Lower lobe of right lung (tissue), 2 donors: ENCODE measurements around the gene GATD1. TPM values are rescaled to one million over a fixed set of nuclear protein-coding genes. Genes with fewer than 3 reads are reported as not detected.
A peak's percentile ranks its signal among the peaks of the same experiment; 100 is the strongest.

Experiments
- ATAC-seq, 2 donors: fragments of 200-7000 bp; cut with Tn5 transposase; one replicate each; pipeline ENCODE4 v1.9.1; 2020 to 2022; ENCODE audit warnings: mild to moderate bottlenecking in 2 of 2, moderate library complexity in 2 of 2
- DNase-seq: peaks from one replicate; pipeline ENCODE4 v3.0.0-alpha.2; 2020
- H3K27ac ChIP-seq: fragments of 200-600 bp; one replicate; pipeline ENCODE4 v1.8.0; 2022
- H3K27me3 ChIP-seq: fragments of 200-600 bp; one replicate; pipeline ENCODE4 v1.8.0; 2022; ENCODE audit warnings: low read depth
- H3K36me3 ChIP-seq: fragments of 200-600 bp; one replicate; pipeline ENCODE4 v1.8.0; 2022; ENCODE audit warnings: mild to moderate bottlenecking
- H3K4me1 ChIP-seq: fragments of 200-600 bp; one replicate; pipeline ENCODE4 v1.8.0; 2022
- H3K4me3 ChIP-seq: fragments of 200-600 bp; one replicate; pipeline ENCODE4 v1.8.0; 2022; ENCODE audit warnings: mild to moderate bottlenecking
- H3K9me3 ChIP-seq: fragments of 200-600 bp; one replicate; pipeline ENCODE4 v1.8.0; 2022
- intact Hi-C: fragments of 100-400 bp; cut with DNase I; formaldehyde crosslinking; loops from one replicate; pipeline ENCODE4 v1.11.0; 2022
- long read RNA-seq: library from polyadenylated mRNA; unstranded; transcript quantifications from one replicate; pipeline ENCODE4 v2.0.0, GENCODE V29; 2021
- total RNA-seq: library from RNA; stranded (reverse); fragmentation: NEBNext Ultra II Directional; extraction: Animal tissue kit (Norgen Biotek cat#: 25700); gene quantifications from one replicate; pipeline ENCODE4 v1.2.1, GENCODE V29; 2021
- TF ChIP-seq, protein P1 (sequence below): fragments of 200-600 bp; IDR thresholded peaks from one replicate; pipeline ENCODE4 v1.8.0; 2022; ENCODE audit warnings: antibody characterized with exemption, mild to moderate bottlenecking
- donor health status: DM: no; HTN: yes; CAD: no; lungs with severe emphysema.

The GATD1 gene, protein sequence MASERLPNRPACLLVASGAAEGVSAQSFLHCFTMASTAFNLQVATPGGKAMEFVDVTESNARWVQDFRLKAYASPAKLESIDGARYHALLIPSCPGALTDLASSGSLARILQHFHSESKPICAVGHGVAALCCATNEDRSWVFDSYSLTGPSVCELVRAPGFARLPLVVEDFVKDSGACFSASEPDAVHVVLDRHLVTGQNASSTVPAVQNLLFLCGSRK
- 46.7 TPM for total RNA-seq
- long read RNA-seq, partial matches to known transcripts = 2 of 13 reads
- long read RNA-seq, other reads (novel, unspliced or antisense) = 11 of 13 reads

DNA sequence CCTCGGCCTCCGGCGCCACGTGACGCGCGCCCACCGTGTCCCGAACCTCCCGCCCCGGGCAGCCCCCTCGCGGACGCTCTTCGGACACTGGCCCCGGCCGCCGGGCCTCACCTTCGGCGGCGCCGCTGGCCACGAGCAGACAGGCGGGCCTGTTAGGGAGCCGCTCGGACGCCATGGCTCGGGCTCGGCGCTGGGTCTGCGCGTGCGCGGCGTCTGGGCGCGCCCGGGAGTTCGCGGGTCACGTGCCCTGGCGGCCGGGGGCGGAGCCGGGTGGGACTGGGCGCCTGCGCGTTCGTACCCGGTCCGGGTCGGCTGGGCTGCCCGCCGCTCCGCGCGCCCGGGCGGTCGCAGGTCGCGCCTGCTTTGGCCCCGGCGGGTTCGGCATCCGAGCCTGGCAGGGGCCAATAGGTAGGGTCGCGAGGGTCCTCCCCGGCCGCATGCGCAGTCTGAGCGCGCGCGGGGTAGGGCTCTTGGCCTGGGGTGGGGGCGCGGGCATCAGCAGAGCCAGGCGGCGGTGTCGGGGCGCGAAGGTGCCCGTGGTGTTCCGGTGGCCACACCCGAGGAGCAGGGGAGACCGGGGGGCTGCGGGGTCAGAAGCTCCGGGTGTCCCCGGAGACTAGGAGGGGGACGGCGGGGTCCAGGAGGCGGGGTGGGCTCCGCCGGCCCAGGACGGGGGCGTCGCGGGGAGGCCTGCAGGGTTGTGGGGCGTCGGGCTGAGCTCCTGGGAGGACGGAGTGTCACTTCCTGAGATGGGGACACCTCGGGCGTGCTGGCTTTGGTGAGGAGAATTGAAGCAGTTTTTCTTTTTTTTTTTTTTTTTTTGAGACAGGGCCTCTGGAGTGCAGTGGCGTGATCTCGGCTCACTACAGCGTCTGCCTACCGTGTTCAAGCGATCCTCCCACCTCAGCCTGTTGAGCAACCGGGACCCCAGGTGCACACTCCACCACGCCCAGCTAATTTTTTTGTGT lies at the start of gene GATD1:
Gene GATD1, minus strand, starts transcription at position 200 of the 968 bp plus-strand sequence. Its CDS starts 25 bp downstream, at position 175.
- peaks cover 18% of the 10 kb centered on the region for H3K36me3 ChIP-seq
- TF ChIP-seq, protein P1, sequence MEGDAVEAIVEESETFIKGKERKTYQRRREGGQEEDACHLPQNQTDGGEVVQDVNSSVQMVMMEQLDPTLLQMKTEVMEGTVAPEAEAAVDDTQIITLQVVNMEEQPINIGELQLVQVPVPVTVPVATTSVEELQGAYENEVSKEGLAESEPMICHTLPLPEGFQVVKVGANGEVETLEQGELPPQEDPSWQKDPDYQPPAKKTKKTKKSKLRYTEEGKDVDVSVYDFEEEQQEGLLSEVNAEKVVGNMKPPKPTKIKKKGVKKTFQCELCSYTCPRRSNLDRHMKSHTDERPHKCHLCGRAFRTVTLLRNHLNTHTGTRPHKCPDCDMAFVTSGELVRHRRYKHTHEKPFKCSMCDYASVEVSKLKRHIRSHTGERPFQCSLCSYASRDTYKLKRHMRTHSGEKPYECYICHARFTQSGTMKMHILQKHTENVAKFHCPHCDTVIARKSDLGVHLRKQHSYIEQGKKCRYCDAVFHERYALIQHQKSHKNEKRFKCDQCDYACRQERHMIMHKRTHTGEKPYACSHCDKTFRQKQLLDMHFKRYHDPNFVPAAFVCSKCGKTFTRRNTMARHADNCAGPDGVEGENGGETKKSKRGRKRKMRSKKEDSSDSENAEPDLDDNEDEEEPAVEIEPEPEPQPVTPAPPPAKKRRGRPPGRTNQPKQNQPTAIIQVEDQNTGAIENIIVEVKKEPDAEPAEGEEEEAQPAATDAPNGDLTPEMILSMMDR = no peak
- DNase-seq (peak; percentile 94), ATAC-seq (peak; percentile 94 to 96)
- H3K27ac ChIP-seq = peak within 1 kb of the TSS; percentile 85
- intact Hi-C loops = no loop called here
- peak within 1 kb of the TSS; percentile 79 for H3K4me3 ChIP-seq
- H3K27me3 ChIP-seq = no peaks in the 10 kb centered on the region
- no peaks in the 10 kb centered on the region for H3K9me3 ChIP-seq
- H3K4me1 ChIP-seq = peaks cover 30% of the 10 kb centered on the region

DNA sequence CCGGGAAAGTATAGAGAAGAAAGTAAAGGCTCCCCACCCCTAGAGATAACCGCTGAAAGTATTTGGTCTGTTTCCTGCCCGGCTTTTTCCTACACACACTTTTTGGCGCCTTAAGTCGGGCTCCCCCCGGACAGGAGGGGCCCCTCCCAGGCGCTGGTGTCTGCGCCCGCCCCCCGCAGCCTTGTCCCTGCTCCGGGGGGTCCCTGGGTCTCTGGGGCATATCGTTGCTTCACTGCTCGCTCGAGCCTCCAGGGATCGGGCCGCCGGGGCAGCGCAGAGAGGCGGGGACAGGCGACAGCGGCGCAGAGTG lies 49.5 kb upstream of the GATD1 start:
- H3K4me3 ChIP-seq = peak overlapping the region; percentile 58
- peaks cover 72% of the 10 kb centered on the region for H3K4me1 ChIP-seq
- no peaks in the 10 kb centered on the region for H3K27me3 ChIP-seq
- peak overlapping the region; percentile 86 for H3K27ac ChIP-seq
- intact Hi-C loops = no loop called here
- TF ChIP-seq, protein P1 = no peak
- DNase-seq (no peak), ATAC-seq (no peak)
- peaks cover 39% of the 10 kb centered on the region for H3K36me3 ChIP-seq
- no peaks in the 10 kb centered on the region for H3K9me3 ChIP-seq

DNA sequence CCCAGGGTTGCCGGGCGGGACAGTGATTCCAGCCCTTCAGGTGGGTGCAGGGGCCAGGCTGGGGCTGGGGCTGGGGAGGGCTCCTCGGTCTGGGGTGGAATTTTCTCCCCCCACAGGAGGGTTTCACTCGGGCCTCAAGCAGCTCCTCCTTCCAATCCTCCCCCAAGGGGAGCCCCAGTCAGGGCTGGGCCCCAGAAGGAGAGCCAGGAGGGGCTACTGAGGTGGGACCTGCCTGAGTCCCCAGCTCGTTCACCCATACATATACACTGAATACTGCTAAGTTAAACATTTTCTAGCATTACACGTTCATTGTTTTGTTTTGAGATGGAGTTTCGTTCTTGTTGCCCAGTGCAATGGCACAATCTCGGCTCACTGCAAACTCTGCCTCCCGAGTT lies 48.9 kb upstream of the GATD1 start:
- TF ChIP-seq, protein P1 = no peak
- Histone ChIP-seq H3K36me3 (peaks cover 42% of the 10 kb centered on the region), H3K9me3 (no peaks in the 10 kb centered on the region), H3K27ac (peak overlapping the region; percentile 86), H3K27me3 (no peaks in the 10 kb centered on the region), H3K4me3 (peak overlapping the region; percentile 58), H3K4me1 (peaks cover 72% of the 10 kb centered on the region)
- ATAC-seq (no peak), DNase-seq (no peak)
- intact Hi-C loops = no loop called here

DNA sequence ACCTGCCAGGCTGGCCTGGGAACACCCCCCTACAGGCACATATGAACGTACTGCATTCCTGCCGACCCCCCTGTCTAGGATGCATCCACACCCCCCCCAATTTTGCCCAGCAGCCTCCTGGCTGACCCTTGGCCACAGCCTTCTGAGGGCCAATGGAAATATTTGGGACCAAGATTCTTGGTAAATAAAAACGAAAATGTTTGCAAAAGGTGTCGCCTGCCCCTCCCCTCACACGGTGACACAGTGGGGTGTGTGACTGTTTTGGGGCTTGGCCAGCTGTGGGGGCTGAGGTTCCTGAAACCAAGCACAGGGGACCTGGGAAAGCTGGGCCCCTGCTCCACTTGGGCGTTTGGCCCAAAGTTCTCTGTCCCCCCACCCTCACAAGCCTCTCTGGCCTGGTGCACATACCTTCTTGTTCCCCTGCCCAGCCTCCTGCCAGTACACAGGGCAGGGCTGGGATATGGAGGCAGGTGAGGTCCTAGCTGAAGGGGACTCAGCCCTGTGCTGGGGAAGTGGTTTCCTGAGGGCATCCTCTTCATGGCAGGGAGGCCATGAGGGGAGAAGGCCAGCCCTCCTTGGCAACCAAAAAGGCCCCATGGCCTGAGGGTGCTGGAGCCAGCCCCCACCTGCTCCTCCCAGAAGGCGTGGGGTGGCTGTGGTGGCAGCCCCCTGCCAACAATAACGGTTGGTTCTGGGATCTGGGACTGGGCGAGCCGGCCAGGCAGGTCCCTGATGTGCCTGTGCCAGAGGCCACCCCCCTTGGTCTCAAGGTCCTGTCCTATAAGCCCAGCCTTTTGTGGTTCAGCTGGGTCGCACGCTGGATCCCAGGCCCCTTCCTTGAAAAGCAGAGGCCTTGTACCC lies 48.3 kb upstream of the GATD1 start:
- ATAC-seq = no peak
- Histone ChIP-seq H3K27me3 (no peaks in the 10 kb centered on the region), H3K36me3 (peaks cover 42% of the 10 kb centered on the region), H3K9me3 (no peaks in the 10 kb centered on the region), H3K27ac (peak overlapping the region; percentile 86), H3K4me3 (no peak overlapping the region), H3K4me1 (peaks cover 72% of the 10 kb centered on the region)
- TF ChIP-seq, protein P1 = no peak
- no peak for DNase-seq
- intact Hi-C loops = no loop called here

DNA sequence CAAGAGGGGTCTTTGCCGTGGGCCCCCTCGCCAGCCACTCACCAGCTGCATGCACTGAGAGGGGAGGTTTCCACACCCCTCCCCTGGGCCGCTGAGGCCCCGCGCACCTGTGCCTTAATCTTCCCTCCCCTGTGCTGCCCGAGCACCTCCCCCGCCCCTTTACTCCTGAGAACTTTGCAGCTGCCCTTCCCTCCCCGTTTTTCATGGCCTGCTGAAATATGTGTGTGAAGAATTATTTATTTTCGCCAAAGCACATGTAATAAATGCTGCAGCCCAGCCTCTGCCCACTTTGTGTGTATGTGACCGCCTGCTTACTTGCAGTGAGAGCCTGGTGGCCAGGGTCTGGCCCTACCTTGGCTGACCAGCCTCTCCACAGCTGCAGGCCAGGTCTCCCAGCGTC lies 47.7 kb upstream of the GATD1 start:
- Histone ChIP-seq H3K27ac (peak overlapping the region; percentile 86), H3K9me3 (no peaks in the 10 kb centered on the region), H3K4me3 (no peak overlapping the region), H3K4me1 (peaks cover 70% of the 10 kb centered on the region), H3K36me3 (peaks cover 42% of the 10 kb centered on the region), H3K27me3 (no peaks in the 10 kb centered on the region)
- no peak for ATAC-seq
- TF ChIP-seq, protein P1 = no peak
- DNase-seq = no peak
- intact Hi-C loops = no loop called here
